Trophoblast cell (in vitro differentiated cells and primary cell): ENCODE data around the gene GOLGA7B. TPM values are rescaled to one million over a fixed set of nuclear protein-coding genes. Genes with fewer than 3 reads are reported as not detected.

Experiments used
- DNase-seq, 2 donors: peaks; one replicate each; pipeline ENCODE4 v3.0.0-alpha.2; 2016
- H2AFZ ChIP-seq: 2 replicates; pipeline ENCODE4 v1.6.1; 2013; ENCODE audit warnings: low read length, moderate library complexity, mild to moderate bottlenecking; ENCODE audit not compliant: insufficient read depth, poor library complexity
- H2AK5ac ChIP-seq: 2 replicates; pipeline ENCODE4 v1.6.1; 2013; ENCODE audit warnings: mild to moderate bottlenecking, low read length
- H2BK120ac ChIP-seq: 2 replicates; pipeline ENCODE4 v1.6.1; 2013; ENCODE audit warnings: low read length, mild to moderate bottlenecking, moderate library complexity; ENCODE audit not compliant: insufficient read depth, poor library complexity
- H2BK12ac ChIP-seq: 2 replicates; pipeline ENCODE4 v1.6.1; 2013; ENCODE audit warnings: mild to moderate bottlenecking, low read length, moderate library complexity
- H2BK5ac ChIP-seq: 2 replicates; pipeline ENCODE4 v1.6.1; 2013; ENCODE audit warnings: low read length, low read depth, moderate library complexity, mild to moderate bottlenecking; ENCODE audit not compliant: poor library complexity
- H3K14ac ChIP-seq: 2 replicates; pipeline ENCODE4 v1.6.1; 2013; ENCODE audit warnings: mild to moderate bottlenecking, low read length
- H3K18ac ChIP-seq: 2 replicates; pipeline ENCODE4 v1.6.1; 2013; ENCODE audit warnings: mild to moderate bottlenecking, low read length
- H3K23ac ChIP-seq: 2 replicates; pipeline ENCODE4 v1.6.1; 2013; ENCODE audit warnings: low read length
- H3K27ac ChIP-seq: 2 replicates; pipeline ENCODE4 v1.5.1; 2013; ENCODE audit warnings: low read depth, mild to moderate bottlenecking, inconsistent platforms, low read length, moderate library complexity
- H3K27me3 ChIP-seq: 2 replicates; pipeline ENCODE4 v1.6.1; 2013; ENCODE audit warnings: inconsistent platforms, mild to moderate bottlenecking, low read length, moderate library complexity; ENCODE audit not compliant: insufficient read depth
- H3K36me3 ChIP-seq, 2 experiments: 1 replicate in 1 of 2; 2 replicates in 1 of 2; pipeline ENCODE4 v1.6.1; 2013; ENCODE audit warnings: low read length in 2 of 2, mild to moderate bottlenecking in 2 of 2, moderate library complexity in 1 of 2; ENCODE audit not compliant: insufficient read depth in 2 of 2, control insufficient read depth in 1 of 2
- H3K4ac ChIP-seq: 2 replicates; pipeline ENCODE4 v1.6.1; 2013; ENCODE audit warnings: low read depth, mild to moderate bottlenecking, low read length, moderate library complexity
- H3K4me1 ChIP-seq, 2 experiments: 1 replicate in 1 of 2; 2 replicates in 1 of 2; pipeline ENCODE4 v1.6.1; 2013; ENCODE audit warnings: low read length in 2 of 2, mild to moderate bottlenecking in 2 of 2, moderate library complexity in 1 of 2; ENCODE audit not compliant: insufficient read depth in 2 of 2, control insufficient read depth in 1 of 2
- H3K4me2 ChIP-seq: 2 replicates; pipeline ENCODE4 v1.6.1; 2013; ENCODE audit warnings: inconsistent platforms, mild to moderate bottlenecking, low read length, moderate library complexity
- H3K4me3 ChIP-seq: 2 replicates; pipeline ENCODE4 v1.5.1; 2013; ENCODE audit warnings: mild to moderate bottlenecking, low read depth, low read length, inconsistent platforms
- H3K79me1 ChIP-seq: one replicate; pipeline ENCODE4 v1.6.1; 2013; ENCODE audit warnings: low read length
- H3K79me2 ChIP-seq: 2 replicates; pipeline ENCODE4 v1.6.1; 2013; ENCODE audit warnings: low read length, mild to moderate bottlenecking; ENCODE audit not compliant: control insufficient read depth, insufficient read depth, poor library complexity
- H3K9ac ChIP-seq: 2 replicates; pipeline ENCODE4 v1.6.1; 2013; ENCODE audit warnings: mild to moderate bottlenecking, low read length
- H3K9me3 ChIP-seq: 2 replicates; pipeline ENCODE4 v1.6.1; 2013; ENCODE audit warnings: low read depth, mild to moderate bottlenecking, control low read depth, inconsistent platforms, low read length; ENCODE audit not compliant: insufficient read depth
- H4K12ac ChIP-seq: 2 replicates; pipeline ENCODE4 v1.6.1; 2013; ENCODE audit warnings: low read depth, mild to moderate bottlenecking, low read length, moderate library complexity
- H4K8ac ChIP-seq: 2 replicates; pipeline ENCODE4 v1.6.1; 2013; ENCODE audit warnings: low read depth, mild to moderate bottlenecking, low read length, moderate library complexity
- H4K91ac ChIP-seq: one replicate; pipeline ENCODE4 v1.6.1; 2013; ENCODE audit warnings: low read depth, mild to moderate bottlenecking, low read length, moderate library complexity
- WGBS: extraction: QIAGEN DNeasy Blood & Tissue Kit; methylation state at CpG from one replicate; pipeline ENCODE4 v1.1.7; 2013; ENCODE audit warnings: missing lambda C conversion rate; ENCODE audit not compliant: insufficient read length, insufficient coverage; ENCODE audit errors: extremely low coverage; 5-methylcytosine and 5-hydroxymethylcytosine counted together
- polyA plus RNA-seq: library from polyadenylated mRNA; stranded (reverse); fragments of 200-250 nt; gene quantifications from 2 replicates; pipeline ENCODE4 v1.2.3, GENCODE V29; 2013

GOLGA7B gene
- polyA plus RNA-seq, result 0.21 and 0.47 TPM in 2 replicates

- Histone ChIP-seq H3K4me2 (peak within 1 kb of the TSS; percentile 91), H3K4me1 (peaks cover 4 to 6% of the 10 kb centered on the region in 2 experiments), H2AK5ac (no peak within 1 kb of the TSS), H3K27ac (no peak within 1 kb of the TSS), H2AFZ (no peak within 1 kb of the TSS), H3K36me3 (no peaks in the 10 kb centered on the region), H3K79me2 (no peaks in the 10 kb centered on the region), H3K4me3 (peak within 1 kb of the TSS; percentile 56), H2BK5ac (no peak within 1 kb of the TSS), H2BK120ac (no peak within 1 kb of the TSS), H3K4ac (no peak within 1 kb of the TSS), H3K27me3 (peaks cover 16% of the 10 kb centered on the region), H2BK12ac (no peak within 1 kb of the TSS), H4K91ac (no peak within 1 kb of the TSS), H3K14ac (no peak within 1 kb of the TSS), H3K79me1 (no peaks in the 10 kb centered on the region), H4K8ac (no peak within 1 kb of the TSS), H3K9me3 (peaks cover 4% of the 10 kb centered on the region), H3K18ac (no peak within 1 kb of the TSS), H3K9ac (no peak within 1 kb of the TSS), H4K12ac (no peak within 1 kb of the TSS), H3K23ac (no peak within 1 kb of the TSS)
- WGBS, result no CpG with 5 or more reads among the region's 87 CpGs
- peak; percentile 33 to 53 for DNase-seq
These were observed at the start of gene GOLGA7B for GRCh38 chr10:97849687-97850402. TSS of gene GOLGA7B (plus strand) at chr10:97849843. CDS start at chr10:97850304, 461 bp downstream.

GRCh38 chr10:97800474-97800873, 49.2 kb upstream of the GOLGA7B start:
- no peak for DNase-seq
- Histone ChIP-seq H3K4ac (no peak overlapping the region), H2AK5ac (no peak overlapping the region), H2BK12ac (no peak overlapping the region), H3K9me3 (peaks cover 4% of the 10 kb centered on the region), H4K91ac (no peak overlapping the region), H3K23ac (no peak overlapping the region), H3K36me3 (no peaks in the 10 kb centered on the region), H2BK120ac (no peak overlapping the region), H3K14ac (no peak overlapping the region), H3K4me1 (no peaks in the 10 kb centered on the region), H3K4me2 (no peak overlapping the region), H3K79me1 (no peaks in the 10 kb centered on the region), H2BK5ac (no peak overlapping the region), H3K27ac (no peak overlapping the region), H3K79me2 (no peaks in the 10 kb centered on the region), H3K4me3 (no peak overlapping the region), H4K12ac (no peak overlapping the region), H3K27me3 (no peaks in the 10 kb centered on the region), H4K8ac (no peak overlapping the region), H3K9ac (no peak overlapping the region), H3K18ac (no peak overlapping the region), H2AFZ (no peak overlapping the region)
- no CpG with 5 or more reads among the region's 9 CpGs for WGBS

GRCh38 chr10:97801422-97801821, 48.2 kb upstream of the GOLGA7B start:
- WGBS, result no CpG with 5 or more reads among the region's 5 CpGs
- no peak overlapping the region for H3K23ac ChIP-seq
- peaks cover 4% of the 10 kb centered on the region for H3K9me3 ChIP-seq
- H2AK5ac ChIP-seq, result no peak overlapping the region
- no peak for DNase-seq
- H4K91ac ChIP-seq, result no peak overlapping the region
- H3K4me1 ChIP-seq, result no peaks in the 10 kb centered on the region
- no peak overlapping the region for H3K4ac ChIP-seq
- H3K18ac ChIP-seq, result no peak overlapping the region
- H3K79me1 ChIP-seq, result no peaks in the 10 kb centered on the region
- H2BK5ac ChIP-seq, result no peak overlapping the region
- H3K4me2 ChIP-seq, result no peak overlapping the region
- no peak overlapping the region for H3K4me3 ChIP-seq
- H2BK12ac ChIP-seq, result no peak overlapping the region
- H3K14ac ChIP-seq, result no peak overlapping the region
- no peaks in the 10 kb centered on the region for H3K36me3 ChIP-seq
- H3K27ac ChIP-seq, result no peak overlapping the region
- no peak overlapping the region for H2BK120ac ChIP-seq
- H3K9ac ChIP-seq, result no peak overlapping the region
- H4K8ac ChIP-seq, result no peak overlapping the region
- H4K12ac ChIP-seq, result no peak overlapping the region
- no peaks in the 10 kb centered on the region for H3K27me3 ChIP-seq
- H2AFZ ChIP-seq, result no peak overlapping the region
- no peaks in the 10 kb centered on the region for H3K79me2 ChIP-seq

- peaks cover under 1% of the 10 kb centered on the region for H3K9me3 ChIP-seq
- no peaks in the 10 kb centered on the region for H3K79me1 ChIP-seq
- no CpG with 5 or more reads among the region's 12 CpGs for WGBS
- H3K4me3 ChIP-seq, result no peak overlapping the region
- no peaks in the 10 kb centered on the region for H3K36me3 ChIP-seq
- no peak overlapping the region for H3K4me2 ChIP-seq
- H2BK120ac ChIP-seq, result no peak overlapping the region
- no peaks in the 10 kb centered on the region for H3K27me3 ChIP-seq
- H2AK5ac ChIP-seq, result no peak overlapping the region
- no peak overlapping the region for H3K23ac ChIP-seq
- no peaks in the 10 kb centered on the region for H3K79me2 ChIP-seq
- H4K12ac ChIP-seq, result no peak overlapping the region
- no peak overlapping the region for H2BK12ac ChIP-seq
- H3K9ac ChIP-seq, result no peak overlapping the region
- no peak overlapping the region for H3K27ac ChIP-seq
- H4K91ac ChIP-seq, result no peak overlapping the region
- H3K4me1 ChIP-seq, result peaks cover 0 to 2% of the 10 kb centered on the region in 2 experiments
- no peak overlapping the region for H2BK5ac ChIP-seq
- H4K8ac ChIP-seq, result no peak overlapping the region
- H3K18ac ChIP-seq, result no peak overlapping the region
- H3K14ac ChIP-seq, result no peak overlapping the region
- no peak for DNase-seq
- no peak overlapping the region for H3K4ac ChIP-seq
- H2AFZ ChIP-seq, result no peak overlapping the region
These were observed 44.4 kb upstream of the GOLGA7B start for GRCh38 chr10:97805096-97805884.
